Right atrium auricular region (tissue), 2 donors: ENCODE results near the gene GALNT13. TPM values are rescaled to one million over a fixed set of nuclear protein-coding genes. Genes with fewer than 3 reads are reported as not detected.

Source experiments
- DNase-seq: peaks from one replicate; pipeline ENCODE4 v3.0.0-alpha.2; 2019; ENCODE audit warnings: low spot score
- H3K27ac ChIP-seq, 2 donors: fragments of 200-600 bp; sonication (generic); 1 replicate in 1 of 2; 2 replicates in 1 of 2; pipeline ENCODE4 v1.5.1; 2016 to 2019
- H3K27me3 ChIP-seq, 2 donors: fragments of 200-600 bp; sonication (generic); one replicate each; pipeline versions ENCODE4 v1.5.1 to v1.6.0; 2017 to 2019
- H3K36me3 ChIP-seq: fragments of 200-600 bp; sonication (generic); one replicate; pipeline ENCODE4 v1.5.1; 2016
- H3K4me1 ChIP-seq, 2 donors: fragments of 200-600 bp; sonication (generic); one replicate each; pipeline versions ENCODE4 v1.5.1 to v1.6.0; 2017 to 2019
- H3K4me3 ChIP-seq, 2 donors: fragments of 200-600 bp; sonication (generic); 1 replicate in 1 of 2; 2 replicates in 1 of 2; pipeline ENCODE4 v1.5.1; 2017 to 2019; ENCODE audit warnings: mild to moderate bottlenecking in 1 of 2, moderate library complexity in 1 of 2
- H3K9me3 ChIP-seq, 2 donors: fragments of 200-600 bp; sonication (generic); one replicate each; pipeline ENCODE4 v1.5.1; 2019
- CTCF ChIP-seq, 2 donors: fragments of 200-600 bp; sonication (generic); IDR thresholded peaks; one replicate each; pipeline ENCODE4 v1.5.1; 2019; ENCODE audit warnings: antibody characterized with exemption in 2 of 2
- total RNA-seq, 2 donors: library from RNA; depleted of rRNA; stranded (reverse); fragments of >200 nt; gene quantifications; one replicate each; pipeline ENCODE4 v1.1.0, GENCODE V29; 2016

Gene GALNT13
- total RNA-seq, 2 donors from 2014 or later: 0.55 to 2.2 TPM

- Histone ChIP-seq H3K4me1 (no peaks in the 10 kb centered on the region), H3K9me3 (no peaks in the 10 kb centered on the region), H3K36me3 (no peaks in the 10 kb centered on the region), H3K27ac (no peak overlapping the region), H3K27me3 (no peaks in the 10 kb centered on the region), H3K4me3 (no peak overlapping the region)
- TF ChIP-seq CTCF (IDR thresholded peaks at IDR 0.05): no peak
- no peak for DNase-seq
Measured at GRCh38 chr2:154400563-154401290, 529.0 kb downstream of the GALNT13 start.

- no peaks in the 10 kb centered on the region for H3K27me3 ChIP-seq
- no peaks in the 10 kb centered on the region for H3K4me1 ChIP-seq
- peak; percentile 18 to 60 for TF ChIP-seq CTCF (IDR thresholded peaks at IDR 0.05)
- H3K4me3 ChIP-seq: no peak overlapping the region
- H3K27ac ChIP-seq: no peak overlapping the region
- DNase-seq: no peak
- no peaks in the 10 kb centered on the region for H3K36me3 ChIP-seq
- H3K9me3 ChIP-seq: no peaks in the 10 kb centered on the region
Measured at GRCh38 chr2:154402213-154402612, 530.5 kb downstream of the GALNT13 start.

GRCh38 chr2:154403242-154403790, 531.6 kb downstream of the GALNT13 start:
- Histone ChIP-seq H3K9me3 (no peaks in the 10 kb centered on the region), H3K4me3 (no peak overlapping the region), H3K27ac (no peak overlapping the region), H3K27me3 (no peaks in the 10 kb centered on the region), H3K36me3 (no peaks in the 10 kb centered on the region), H3K4me1 (no peaks in the 10 kb centered on the region)
- no peak for DNase-seq
- no peak for TF ChIP-seq CTCF (IDR thresholded peaks at IDR 0.05)

GRCh38 chr2:154408786-154409185, 537.1 kb downstream of the GALNT13 start:
- no peaks in the 10 kb centered on the region for H3K9me3 ChIP-seq
- no peak overlapping the region for H3K27ac ChIP-seq
- no peak for TF ChIP-seq CTCF (IDR thresholded peaks at IDR 0.05)
- no peak overlapping the region for H3K4me3 ChIP-seq
- H3K36me3 ChIP-seq: no peaks in the 10 kb centered on the region
- H3K4me1 ChIP-seq: no peaks in the 10 kb centered on the region
- H3K27me3 ChIP-seq: no peaks in the 10 kb centered on the region
- DNase-seq: no peak

- Histone ChIP-seq H3K36me3 (no peaks in the 10 kb centered on the region), H3K27ac (no peak overlapping the region), H3K4me1 (no peaks in the 10 kb centered on the region), H3K4me3 (no peak overlapping the region), H3K27me3 (no peaks in the 10 kb centered on the region), H3K9me3 (no peaks in the 10 kb centered on the region)
- DNase-seq: no peak
- TF ChIP-seq CTCF (IDR thresholded peaks at IDR 0.05): no peak
Measured at GRCh38 chr2:154422251-154422650, 550.5 kb downstream of the GALNT13 start.
